HG02798 (cell line): ENCODE measurements around the gene LRRK1.

ENCODE experiments used
- ATAC-seq: cut with Tn5 transposase; IDR thresholded peaks from one replicate; pipeline ENCODE4 v1.9.1; 2021; ENCODE audit warnings: mild to moderate bottlenecking; ENCODE audit not compliant: unreplicated experiment, poor library complexity

The LRRK1 gene

DNA sequence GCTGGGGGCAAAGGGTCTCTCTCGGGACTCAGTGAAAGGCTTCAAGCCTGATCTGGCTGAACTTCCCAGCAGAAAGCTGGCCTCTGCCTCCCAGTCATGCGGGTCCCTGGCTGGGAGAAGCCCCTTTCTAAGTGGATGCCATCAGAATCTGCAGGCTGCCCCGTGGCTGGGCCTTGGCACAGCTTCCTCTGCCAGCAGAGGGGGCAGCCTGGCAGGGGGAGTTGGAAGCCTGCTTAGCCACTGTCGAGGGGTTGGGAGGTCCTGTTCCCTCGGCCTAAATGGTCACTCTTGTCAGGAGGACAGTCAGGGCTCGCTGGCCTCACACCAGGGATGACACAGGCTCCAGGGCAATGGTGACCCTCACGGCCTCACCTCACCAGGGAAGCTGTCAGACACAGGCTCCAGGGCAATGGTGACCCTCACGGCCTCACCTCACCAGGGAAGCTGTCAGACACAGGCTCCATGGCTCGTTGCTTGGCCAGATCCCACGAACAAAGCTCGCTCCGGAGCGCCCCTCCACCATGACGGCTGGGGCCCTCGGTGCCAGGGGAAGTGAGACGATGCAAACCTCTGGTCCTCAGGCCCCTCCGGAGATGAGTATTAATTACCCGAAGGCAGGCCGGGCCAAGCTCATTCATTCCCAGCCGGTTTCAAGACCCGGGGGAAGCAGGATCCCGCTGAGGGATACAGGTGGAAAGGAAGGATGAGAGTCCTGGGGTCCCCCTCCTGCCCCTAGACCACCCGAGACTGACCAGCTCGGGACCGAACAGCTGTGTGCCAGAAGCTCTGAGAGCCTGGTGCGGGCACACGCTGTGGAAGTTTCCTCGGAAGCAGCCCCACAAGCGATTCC is 181.7 kb downstream of the LRRK1 start:
- ATAC-seq: no peak

DNA sequence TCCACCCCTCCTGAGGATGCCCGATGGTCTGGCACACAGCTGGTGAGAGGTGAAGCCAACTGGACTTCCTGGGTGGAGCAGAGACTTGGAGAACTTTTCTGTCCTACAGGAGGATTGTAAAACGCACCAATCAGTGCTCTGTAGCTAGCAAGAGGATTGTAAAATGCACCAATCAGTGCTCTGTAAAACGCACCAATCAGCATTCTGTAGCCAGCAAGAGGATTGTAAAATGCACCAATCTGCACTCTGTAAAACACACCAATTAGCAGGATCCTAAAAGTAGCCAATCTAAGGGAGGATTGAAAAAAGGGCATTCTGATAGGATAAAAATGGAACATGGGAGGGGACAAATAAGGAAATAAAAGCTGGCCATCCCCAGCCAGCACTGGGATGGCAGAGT is 182.5 kb downstream of the LRRK1 start:
- ATAC-seq: no peak

DNA sequence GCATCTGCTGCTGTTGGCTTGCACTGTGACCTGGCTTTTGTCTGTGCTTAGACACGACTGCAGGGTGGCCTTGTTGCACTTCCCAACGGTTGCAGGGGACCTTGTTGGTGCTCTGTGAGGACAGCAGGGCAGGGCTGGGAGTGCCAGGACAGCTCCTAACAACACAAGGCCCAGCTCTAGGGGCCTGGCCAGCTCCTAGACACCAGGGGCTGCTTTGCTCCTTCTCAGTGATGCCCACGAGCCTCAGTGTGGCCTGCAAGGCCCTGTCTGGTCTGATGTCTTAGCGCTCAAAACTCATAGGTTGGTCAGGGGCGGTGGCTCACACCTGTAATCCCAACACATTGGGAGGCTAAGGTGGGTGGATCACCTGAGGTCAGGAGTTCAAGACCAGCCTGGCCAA is 183.6 kb downstream of the LRRK1 start:
- ATAC-seq: no peak

DNA sequence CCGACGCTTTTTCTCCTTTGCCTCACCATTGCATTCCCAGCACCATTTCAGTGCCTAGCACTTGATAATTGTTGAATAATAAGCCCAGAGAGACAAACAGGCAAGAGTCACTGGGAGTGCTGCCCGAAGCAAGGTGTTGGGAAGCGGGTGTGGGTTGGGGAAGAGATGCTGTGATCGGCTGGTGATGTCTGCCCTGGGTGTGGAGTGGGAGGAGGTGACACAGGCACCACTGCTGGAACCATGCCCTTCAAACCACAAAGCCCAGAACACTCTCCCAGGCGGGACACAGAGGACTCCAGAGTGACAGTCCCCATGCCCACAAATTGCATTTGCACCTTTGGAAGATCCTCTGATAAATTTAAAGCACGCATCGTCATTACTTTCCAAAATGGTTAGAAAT is 184.4 kb downstream of the LRRK1 start:
- no peak for ATAC-seq

DNA sequence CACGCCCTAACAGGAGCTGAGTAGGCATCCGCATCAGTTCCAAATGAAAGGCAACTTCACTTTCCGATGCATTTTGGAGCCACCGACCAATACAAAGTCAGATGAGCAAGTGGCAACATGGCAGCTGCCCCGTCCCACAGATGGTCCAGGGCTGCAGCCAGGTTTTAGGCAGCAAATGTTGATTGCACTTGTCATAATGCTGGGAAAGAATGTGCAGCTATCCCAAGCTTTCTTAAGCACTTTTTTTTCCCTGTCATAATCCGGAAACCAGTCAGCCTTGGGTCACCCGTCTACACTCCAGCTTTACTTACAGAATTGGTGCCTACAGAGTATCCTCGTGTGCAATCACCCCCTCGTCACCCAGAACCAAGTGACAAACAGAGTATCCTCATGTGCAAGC is 185.0 kb downstream of the LRRK1 start:
- no peak for ATAC-seq

DNA sequence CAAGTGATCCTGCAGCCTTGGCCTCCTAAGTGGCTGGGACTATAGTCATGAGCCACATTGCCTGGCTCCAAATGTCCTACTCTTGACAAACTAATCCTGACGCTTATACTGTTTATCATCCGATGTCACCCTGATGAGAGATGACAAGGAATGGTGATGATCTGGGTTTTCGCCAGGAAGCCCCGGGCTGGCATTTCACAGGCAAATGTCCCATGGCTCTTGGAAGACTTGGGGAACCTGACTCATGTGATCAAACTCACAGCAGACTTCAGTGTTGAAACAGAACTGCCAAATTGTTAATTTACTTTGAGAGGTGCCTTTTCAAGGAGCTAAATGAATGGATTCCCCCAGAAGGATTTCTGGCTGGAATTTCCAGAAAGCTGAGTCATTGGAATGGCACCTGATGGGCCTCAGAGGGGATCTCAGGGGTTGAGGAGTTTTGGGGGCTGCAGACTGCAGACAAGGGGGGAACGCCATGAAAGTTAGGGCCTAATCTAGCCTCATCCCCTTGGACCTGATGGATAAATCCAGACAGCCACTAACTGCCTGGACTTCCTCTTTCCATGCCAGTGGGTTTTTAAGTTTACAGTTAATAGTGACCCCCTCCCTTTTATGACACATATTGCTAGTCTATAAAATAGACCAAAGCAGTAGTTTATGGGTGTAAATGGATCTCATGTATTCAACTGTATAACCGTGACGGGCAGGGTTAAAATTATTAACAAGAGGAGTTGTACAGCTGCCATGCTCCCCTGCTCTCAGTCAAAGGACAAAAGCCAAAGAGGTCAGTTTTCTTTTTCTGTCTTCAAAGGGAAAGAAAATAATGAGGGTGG is 186.1 kb downstream of the LRRK1 start:
- ATAC-seq: no peak

DNA sequence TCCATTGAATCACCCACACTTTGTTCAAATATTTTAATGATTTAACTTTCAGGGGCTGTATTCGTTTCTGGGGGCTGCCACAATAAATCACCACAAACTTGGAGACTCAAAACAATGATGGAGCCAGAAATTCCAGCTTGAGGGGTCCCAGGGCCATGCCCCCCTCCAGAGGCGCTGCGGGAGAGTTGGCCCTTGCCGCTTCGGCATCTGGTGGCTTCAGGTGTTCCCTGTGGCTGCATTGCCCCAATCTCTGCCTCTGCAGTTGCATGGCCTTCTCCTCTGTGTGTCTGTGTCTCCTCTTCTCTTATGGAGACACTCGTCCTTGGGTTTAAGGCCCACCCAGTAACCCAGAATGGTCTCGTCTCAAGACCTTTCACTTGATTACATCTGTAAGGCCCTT is 187.9 kb downstream of the LRRK1 start:
- ATAC-seq: no peak

DNA sequence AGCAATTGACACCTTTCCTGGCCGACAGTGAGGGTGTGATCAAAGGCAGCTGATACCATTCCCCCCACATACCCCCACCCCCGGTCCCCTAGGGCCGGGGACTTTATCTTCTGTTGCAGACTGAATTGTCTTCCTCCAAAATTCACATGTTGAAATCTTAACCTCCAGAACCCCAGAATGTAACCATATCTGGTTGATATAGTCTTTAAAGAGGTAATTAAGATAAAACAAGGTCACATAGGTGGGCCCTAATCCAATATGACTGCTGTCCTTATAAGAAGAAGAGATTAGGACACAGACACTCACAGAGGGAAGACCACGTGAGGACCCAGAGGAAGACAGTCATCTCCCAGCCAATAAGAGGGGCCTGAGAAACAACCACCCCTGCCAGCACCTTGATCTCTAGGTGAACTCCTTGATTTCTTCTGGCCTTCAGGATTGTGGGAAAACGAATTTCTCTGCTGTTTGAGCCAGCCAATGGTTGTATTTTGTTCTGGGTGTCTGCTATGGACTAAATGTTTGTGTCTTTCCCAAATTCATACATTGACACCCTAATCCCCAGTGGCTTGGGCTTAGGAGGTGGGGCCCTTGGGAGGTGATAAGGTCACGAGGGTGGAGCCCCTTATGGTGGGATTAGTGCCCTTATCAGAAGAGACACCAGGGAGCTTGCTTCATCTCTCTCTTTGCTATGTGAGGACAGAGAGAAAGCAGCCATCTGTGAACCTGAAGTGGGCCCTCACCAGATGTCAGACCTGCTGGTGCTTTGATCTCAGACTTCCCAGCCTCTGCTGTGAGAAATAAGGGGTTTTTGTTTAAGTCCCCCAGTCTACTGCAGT is 188.7 kb downstream of the LRRK1 start:
- ATAC-seq: no peak

DNA sequence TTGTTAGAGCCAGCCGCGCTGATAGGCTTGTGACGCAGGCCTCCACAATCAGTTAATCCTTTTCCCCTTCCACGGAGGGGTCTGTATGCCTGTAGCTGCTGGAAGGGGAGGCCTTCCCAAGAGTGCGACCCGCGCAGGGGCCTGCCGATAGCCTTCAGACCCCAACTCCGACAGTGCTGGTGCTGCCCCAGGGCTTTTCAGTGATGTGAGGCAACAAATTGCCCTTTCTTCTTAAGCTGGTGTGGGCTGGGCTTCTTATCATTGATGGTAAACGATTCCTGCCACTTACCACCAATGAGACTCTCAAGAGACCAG is 189.3 kb downstream of the LRRK1 start:
- no peak for ATAC-seq

DNA sequence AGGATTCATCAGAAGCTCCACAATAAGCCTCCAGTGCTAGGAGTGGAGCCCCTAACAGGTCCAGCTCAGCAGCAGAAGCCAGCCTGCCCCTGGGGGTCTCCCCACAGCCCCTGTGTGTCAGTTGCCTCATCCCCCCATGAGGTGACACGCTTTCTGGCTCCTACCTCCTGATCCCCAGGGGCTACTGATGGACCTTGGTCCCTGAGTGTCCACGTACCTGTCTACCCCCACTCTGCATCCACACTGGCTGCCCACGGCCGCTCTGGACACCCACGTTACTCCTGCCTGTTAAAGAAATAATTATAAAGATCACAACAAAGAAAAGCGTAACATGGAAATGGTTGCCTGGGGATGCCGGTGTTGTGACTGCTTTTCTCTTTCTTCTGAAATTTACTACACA is 189.6 kb downstream of the LRRK1 start:
- ATAC-seq: no peak

DNA sequence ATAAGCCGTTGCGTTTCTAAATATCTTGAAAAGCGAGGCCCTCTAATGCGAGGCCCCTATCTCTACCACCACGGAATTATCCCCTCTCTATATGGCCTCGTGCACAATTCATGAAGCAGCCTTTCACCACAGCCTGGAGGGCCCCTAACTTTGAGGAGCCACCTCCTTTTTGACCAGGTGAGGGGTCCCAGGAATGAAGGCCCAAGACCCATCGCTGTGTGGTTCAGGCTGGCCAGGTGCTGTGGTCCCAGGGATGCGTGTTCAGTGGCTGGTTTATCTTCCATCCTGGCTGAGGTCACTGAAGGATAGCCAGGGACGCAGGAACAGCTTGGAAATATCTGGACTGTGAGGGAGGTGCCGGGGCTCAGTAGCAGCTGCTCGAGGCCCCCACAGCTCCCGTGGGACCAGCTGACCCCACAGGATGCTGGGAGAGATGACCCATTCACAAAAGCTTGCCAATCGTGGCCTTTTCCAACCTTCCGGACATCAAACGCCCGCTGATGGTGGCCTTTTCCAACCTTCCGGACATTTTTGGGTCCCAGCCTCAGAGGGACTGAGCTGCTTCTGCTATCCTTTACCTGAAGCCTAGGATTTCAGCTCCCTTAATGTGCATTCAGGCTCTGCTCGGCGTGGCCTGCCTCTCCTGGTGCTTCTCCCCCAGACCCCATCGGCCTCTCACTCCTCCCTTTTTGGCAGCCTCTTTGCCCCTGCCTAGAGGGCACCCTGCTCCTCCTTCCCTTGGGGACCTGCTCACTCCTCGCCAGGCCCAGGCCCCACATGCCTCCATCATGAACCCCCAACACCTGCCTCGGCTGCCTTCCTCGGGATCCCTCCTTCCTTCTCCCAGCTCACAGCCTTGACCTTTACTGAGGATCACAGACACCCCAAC is 191.8 kb downstream of the LRRK1 start:
- ATAC-seq: no peak

DNA sequence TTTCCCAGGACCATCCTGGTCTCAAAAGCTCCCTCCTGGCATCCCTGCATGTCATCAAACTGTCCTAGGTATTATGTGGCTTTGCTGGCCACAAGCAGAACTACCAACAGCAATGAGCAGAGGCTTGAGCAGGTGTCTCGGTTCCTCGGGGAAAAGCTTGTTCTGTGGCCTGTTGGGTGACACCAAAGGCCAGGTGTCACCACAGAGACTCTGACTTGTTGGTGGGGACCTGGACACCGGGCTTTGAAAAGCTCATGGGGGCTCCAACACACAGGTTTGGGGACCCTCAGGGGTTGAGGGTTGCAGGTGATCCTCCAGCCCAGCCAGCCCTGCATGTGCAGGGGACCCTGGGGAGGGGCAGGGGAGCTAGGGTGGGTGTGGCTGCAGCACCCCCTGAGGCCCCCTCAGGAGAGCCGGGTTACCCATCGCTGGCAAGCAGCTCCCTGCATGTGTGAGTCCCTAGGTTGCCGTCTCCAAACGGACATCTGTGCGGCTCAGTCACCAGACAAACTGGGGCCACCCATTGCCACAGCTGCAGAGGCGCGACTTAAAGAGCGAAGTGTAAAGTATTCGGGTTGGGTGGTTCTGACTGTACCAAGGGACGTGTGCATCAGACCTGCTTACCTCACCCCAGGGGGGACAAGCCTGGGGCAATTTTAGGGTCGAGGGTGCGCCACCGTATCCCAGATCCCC is 192.6 kb downstream of the LRRK1 start:
- no peak for ATAC-seq

DNA sequence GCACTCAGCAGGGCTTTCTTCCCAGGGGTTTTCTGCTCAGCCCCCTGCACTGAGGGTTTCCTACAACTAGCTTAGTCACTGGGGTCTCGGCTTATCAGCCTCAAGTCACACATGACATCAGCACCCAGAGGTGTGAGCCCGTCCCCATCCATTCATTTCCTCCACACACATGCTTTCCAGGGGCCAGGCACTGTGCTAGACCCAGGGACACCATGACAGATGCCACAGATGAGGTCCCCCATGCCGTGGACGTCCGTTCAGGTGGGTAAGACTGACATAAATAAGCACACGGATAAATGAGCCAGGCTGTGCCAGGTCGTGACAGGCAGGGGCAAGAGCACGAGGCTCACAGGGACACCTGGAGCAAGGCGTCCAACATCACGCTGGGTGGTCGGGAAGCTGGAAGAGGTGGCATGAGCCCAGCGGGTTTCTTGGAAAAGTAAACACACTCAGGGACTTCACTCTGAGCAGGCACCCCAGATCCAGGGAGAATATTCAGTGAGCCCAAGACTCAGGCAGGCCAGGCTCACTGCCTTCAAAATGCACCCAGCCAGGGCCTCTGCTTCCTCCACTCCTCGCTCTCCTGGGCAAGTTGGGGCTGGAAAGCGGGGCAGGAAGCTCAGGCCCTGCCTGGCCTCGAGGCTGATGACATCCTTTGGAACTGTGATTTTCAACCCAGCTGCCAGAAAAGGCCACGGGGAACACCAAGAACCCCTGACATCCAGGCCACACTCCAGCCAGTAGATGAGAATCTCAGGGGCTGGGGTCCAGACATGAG is 193.4 kb downstream of the LRRK1 start:
- no peak for ATAC-seq

DNA sequence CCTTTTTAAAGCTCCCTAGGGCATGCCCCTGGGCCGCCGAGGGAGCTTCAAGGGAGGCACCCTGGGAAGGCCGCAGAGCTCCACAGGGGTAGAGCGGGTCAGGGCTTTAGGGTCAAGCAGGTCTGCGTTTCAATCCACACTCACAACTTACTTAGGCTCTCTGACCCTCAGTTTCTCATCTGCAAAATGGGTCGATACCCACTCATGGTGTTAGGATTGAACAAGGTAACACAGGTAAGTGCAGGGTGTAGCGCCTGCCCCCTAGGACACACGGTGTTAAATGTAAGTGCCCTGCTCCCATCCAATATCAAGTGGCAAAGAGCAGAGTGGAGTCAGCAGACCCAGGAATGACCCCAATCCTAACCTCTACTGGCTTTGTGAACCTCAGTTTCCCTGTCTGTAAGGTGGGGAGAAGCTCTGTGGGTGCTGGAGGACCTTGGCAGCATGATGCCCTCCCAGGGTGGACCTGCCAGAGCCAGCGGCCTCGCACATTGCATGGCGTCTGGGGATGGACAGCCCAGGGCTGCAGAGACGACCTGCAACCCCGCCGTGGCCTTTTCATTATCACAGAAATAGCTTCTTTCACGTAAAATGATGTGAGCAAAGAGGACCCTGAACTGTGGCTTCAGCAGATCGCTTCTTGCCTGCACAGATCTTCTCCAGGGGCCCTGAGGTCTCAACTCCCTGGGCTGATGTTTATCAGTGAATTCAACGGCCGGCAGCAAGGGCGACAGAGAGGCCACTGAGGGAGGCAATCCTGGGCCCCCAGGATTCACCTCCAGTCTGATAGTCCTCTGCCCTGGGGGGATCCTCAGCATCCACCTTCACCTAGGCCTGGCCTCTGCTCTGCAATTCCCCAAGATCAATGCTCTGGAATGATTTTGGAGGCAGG is 194.2 kb downstream of the LRRK1 start:
- ATAC-seq: no peak

DNA sequence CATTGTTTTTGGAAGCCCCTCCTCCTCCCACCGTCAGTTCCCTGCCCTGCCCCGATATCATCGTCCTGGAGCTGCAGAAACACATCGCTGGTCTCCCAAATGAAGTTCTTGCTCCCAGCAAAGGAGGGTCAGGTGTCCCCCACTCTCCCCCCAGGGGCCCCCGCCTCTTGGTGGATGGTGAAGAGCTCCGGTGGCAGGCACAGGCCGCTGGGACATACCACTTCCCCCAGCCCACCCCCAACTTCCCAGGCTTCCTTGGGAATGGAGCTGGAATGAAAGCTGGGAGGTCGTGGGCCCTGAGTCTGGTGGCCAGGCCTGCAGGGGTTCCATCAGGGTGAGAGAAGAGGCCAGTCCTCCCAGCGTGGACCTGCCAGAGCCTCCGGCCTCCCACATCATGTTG is 195.0 kb downstream of the LRRK1 start:
- no peak for ATAC-seq

DNA sequence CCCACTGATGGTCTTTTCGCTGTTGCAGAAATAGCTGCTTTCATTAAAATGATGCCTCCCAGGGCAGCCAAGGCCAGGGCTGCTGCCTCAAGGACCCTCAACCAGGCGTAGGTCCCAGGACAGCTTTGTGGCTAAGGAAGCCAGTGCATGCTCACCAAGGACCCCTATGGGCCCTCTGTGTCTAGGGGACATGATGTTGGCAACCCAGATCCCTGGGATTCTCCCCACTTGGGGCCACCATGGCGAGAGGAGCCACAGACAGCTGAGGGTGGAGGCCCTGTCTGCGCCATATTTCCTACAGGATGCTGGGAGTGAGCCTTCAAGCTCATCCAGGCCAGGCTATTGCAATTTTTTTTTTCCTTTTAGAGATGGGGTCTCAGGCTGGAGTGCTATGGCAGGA is 195.5 kb downstream of the LRRK1 start:
- ATAC-seq: no peak

DNA sequence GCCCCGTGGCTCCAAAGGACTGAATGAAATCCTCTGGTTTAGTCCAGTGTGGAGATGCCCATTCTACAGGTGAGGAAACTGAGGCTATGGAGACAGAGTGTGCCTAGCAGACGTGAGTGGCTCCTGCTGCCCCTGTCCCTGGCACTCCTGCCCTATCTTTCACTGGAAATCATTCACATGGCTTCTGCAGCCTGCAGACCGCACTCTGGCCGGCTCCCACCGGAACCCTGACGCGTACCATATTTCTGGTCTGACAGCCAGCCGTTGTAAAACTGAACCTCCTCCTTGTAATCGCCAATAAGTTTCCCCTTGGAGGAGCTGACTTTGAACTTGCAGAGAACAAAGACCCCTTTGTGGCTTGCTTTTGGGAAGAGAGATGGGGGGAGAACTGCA is 196.2 kb downstream of the LRRK1 start:
- ATAC-seq: no peak
